ENCODE measurements around the gene BAK1.

The BAK1 gene

GRCh38 chr6:33613795-33614168, 33.7 kb upstream of the BAK1 start:
- in situ Hi-C loops (cut with MboI; ENCODE audit: low pct_unique_long_range_greater_than_20kb, low sequenced_read_pairs, unreplicated experiment) = no loop called here
- DNase-seq (ENCODE audit: low spot score) = no peak
- TF ChIP-seq CTCF (IDR thresholded peaks at IDR 0.05; ENCODE audit: extremely low read depth, insufficient read depth, missing control alignments) = no peak

DNA sequence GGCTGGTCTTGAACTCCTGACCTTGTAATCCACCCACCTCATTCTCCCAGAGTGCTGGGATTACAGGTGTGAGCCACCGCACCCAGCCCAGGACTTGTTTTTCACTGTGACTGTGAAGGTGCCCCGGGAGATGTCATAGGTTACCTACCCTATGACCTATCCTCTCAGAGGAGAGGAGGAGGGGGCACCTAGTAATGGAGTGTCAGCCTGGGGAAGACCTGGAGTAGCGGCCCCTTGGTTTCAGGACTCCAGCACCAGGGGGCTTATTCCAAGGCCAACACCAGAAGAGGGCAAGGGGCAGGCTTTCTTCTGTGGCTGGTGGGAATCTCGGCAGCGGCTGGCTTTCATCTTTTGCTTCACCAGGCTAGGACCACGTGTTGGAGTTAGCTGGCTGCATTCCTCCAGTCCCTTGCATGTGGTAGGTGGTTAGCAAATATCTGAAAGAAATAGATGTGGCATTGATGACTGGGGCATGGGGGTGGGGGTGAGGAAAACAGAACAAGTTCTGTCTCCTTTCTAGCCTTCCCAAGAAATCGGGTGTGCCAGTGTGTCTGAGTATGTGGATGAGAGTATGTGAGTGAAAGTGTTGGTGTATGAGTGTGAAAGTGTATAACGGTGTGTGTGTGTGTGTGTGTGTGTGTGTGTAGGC, 33.2 kb upstream of the BAK1 start:
- in situ Hi-C loops (cut with MboI; ENCODE audit: low pct_unique_long_range_greater_than_20kb, low sequenced_read_pairs, unreplicated experiment) = no loop called here
- no peak for TF ChIP-seq CTCF (IDR thresholded peaks at IDR 0.05; ENCODE audit: extremely low read depth, insufficient read depth, missing control alignments)
- no peak for DNase-seq (ENCODE audit: low spot score)

GRCh38 chr6:33610779-33611732, 31.0 kb upstream of the BAK1 start:
- DNase-seq (ENCODE audit: low spot score) = no peak
- TF ChIP-seq CTCF (IDR thresholded peaks at IDR 0.05; ENCODE audit: extremely low read depth, insufficient read depth, missing control alignments) = no peak
- in situ Hi-C loops (cut with MboI; ENCODE audit: low pct_unique_long_range_greater_than_20kb, low sequenced_read_pairs, unreplicated experiment) = no loop called here

DNA sequence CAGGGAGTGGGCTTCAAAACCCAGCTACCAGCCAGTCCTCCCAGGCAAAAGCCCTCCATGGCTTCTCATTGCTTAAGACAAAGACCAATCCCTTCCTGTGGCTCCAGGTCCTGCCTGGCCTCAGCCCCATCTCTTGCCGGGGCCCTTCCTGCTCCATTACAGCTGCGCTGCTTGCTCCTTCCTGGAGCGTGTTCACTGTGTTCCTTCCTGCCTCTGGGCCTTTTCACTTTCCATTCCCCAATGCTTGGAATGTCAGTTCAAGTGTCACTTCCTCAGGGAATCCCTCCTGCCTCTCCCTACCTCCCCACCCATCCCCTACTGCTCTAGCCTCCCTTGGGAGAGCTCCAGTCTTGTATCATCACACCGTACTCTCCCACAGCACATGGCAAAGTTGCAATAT, 30.0 kb upstream of the BAK1 start:
- no peak for DNase-seq (ENCODE audit: low spot score)
- in situ Hi-C loops (cut with MboI; ENCODE audit: low pct_unique_long_range_greater_than_20kb, low sequenced_read_pairs, unreplicated experiment) = no loop called here

GRCh38 chr6:33609528-33609927, 29.5 kb upstream of the BAK1 start:
- in situ Hi-C loops (cut with MboI; ENCODE audit: low pct_unique_long_range_greater_than_20kb, low sequenced_read_pairs, unreplicated experiment) = no loop called here
- TF ChIP-seq CTCF (IDR thresholded peaks at IDR 0.05; ENCODE audit: extremely low read depth, insufficient read depth, missing control alignments) = no peak
- no peak for DNase-seq (ENCODE audit: low spot score)

More for the DNA sequence above, 30.0 kb upstream of the BAK1 start:
- no peak for TF ChIP-seq CTCF (IDR thresholded peaks at IDR 0.05; ENCODE audit: extremely low read depth, insufficient read depth, missing control alignments)

DNA sequence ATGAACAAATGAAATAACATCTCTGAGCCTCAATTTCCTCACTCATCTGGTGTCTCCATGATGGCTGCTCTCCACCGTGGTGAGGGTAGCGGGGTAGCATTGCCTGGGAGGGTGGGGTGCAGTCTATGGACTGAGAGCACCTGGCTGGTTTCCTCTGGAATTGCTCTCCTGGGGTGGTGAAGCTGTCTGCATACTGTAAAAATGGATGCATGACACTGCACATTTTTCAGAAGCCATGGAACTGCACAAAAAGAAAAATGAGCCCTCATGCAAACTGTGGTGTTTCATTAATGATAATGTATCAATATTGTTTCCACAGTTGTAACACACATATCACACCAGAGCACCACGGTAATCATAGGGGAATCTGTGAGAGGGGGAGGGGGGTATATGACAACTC, 28.9 kb upstream of the BAK1 start:
- DNase-seq (ENCODE audit: low spot score) = no peak
- TF ChIP-seq CTCF (IDR thresholded peaks at IDR 0.05; ENCODE audit: extremely low read depth, insufficient read depth, missing control alignments) = no peak
- in situ Hi-C loops (cut with MboI; ENCODE audit: low pct_unique_long_range_greater_than_20kb, low sequenced_read_pairs, unreplicated experiment) = no loop called here
